ENCODE results near the gene SYNGR3. TPM values are rescaled to one million over a fixed set of nuclear protein-coding genes. Genes with fewer than 3 reads are reported as not detected.

Gene SYNGR3
- total and polyA plus RNA-seq, 2 experiments from 2014 or later: 21.8 to 27.2 TPM

- TF ChIP-seq CTCF (IDR thresholded peaks at IDR 0.05; ENCODE audit: low read depth, low read length): no peak
- DNase-seq (ENCODE audit: low read depth in 1 of 2, low spot score in 1 of 2): no peak
- no peaks in the 10 kb centered on the region for H3K9me3 ChIP-seq (ENCODE audit: low read depth)
- H3K36me3 ChIP-seq: peaks cover 39% of the 10 kb centered on the region
- H3K27ac ChIP-seq: no peak overlapping the region
- peaks cover 11% of the 10 kb centered on the region for H3K4me1 ChIP-seq (ENCODE audit: low read depth)
- no peaks in the 10 kb centered on the region for H3K27me3 ChIP-seq
- no peak overlapping the region for H3K4me3 ChIP-seq
Observed at GRCh38 chr16:2002406-2003230, 12.8 kb downstream of the SYNGR3 start.

DNA sequence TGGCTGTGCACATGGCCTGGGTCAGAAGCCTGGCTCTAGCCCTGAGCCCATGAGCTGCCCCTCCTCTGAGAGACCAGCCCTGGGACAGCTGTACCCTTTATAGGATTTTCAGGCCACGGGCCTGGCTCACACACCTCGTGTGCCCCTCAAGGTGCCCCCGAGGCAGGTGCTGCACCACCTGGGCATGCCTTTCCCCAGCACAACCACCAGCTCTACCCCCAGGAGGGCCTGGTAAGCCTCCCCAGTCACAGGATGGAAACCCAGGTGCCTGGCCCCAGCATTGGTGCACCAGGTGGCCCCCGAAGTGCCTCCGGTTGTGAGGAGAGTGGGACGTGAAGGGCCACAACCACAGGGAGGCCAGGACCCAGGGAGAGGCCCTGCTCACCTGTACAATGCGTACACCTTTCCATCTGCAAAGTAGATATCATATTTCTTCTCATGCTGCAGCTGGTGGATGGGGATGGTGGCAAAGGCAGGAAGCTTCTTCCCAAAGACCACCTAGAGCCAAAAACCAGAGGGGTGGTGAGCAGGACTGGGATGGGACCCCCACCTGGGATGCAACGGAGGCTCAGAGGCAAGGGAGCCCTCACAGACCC lies 13.6 kb downstream of the SYNGR3 start:
- DNase-seq (ENCODE audit: low read depth in 1 of 2, low spot score in 1 of 2): no peak
- H3K27me3 ChIP-seq: no peaks in the 10 kb centered on the region
- peaks cover 14% of the 10 kb centered on the region for H3K4me1 ChIP-seq (ENCODE audit: low read depth)
- no peaks in the 10 kb centered on the region for H3K9me3 ChIP-seq (ENCODE audit: low read depth)
- no peak for TF ChIP-seq CTCF (IDR thresholded peaks at IDR 0.05; ENCODE audit: low read depth, low read length)
- peaks cover 32% of the 10 kb centered on the region for H3K36me3 ChIP-seq
- no peak overlapping the region for H3K4me3 ChIP-seq
- H3K27ac ChIP-seq: no peak overlapping the region

GRCh38 chr16:2003827-2004641 lies 14.3 kb downstream of the SYNGR3 start:
- peak; percentile 88 to 97 for DNase-seq (ENCODE audit: low read depth in 1 of 2, low spot score in 1 of 2)
- Histone ChIP-seq H3K9me3 (ENCODE audit: low read depth) (no peaks in the 10 kb centered on the region), H3K4me3 (no peak overlapping the region), H3K27ac (peak overlapping the region; percentile 10), H3K36me3 (peaks cover 31% of the 10 kb centered on the region), H3K27me3 (no peaks in the 10 kb centered on the region), H3K4me1 (ENCODE audit: low read depth) (peaks cover 18% of the 10 kb centered on the region)
- peak; percentile 98 for TF ChIP-seq CTCF (IDR thresholded peaks at IDR 0.05; ENCODE audit: low read depth, low read length)

- Histone ChIP-seq H3K9me3 (ENCODE audit: low read depth) (no peaks in the 10 kb centered on the region), H3K36me3 (peaks cover 23% of the 10 kb centered on the region), H3K4me1 (ENCODE audit: low read depth) (peaks cover 18% of the 10 kb centered on the region), H3K27ac (peak overlapping the region; percentile 10), H3K27me3 (no peaks in the 10 kb centered on the region), H3K4me3 (no peak overlapping the region)
- DNase-seq (ENCODE audit: low read depth in 1 of 2, low spot score in 1 of 2): no peak
- no peak for TF ChIP-seq CTCF (IDR thresholded peaks at IDR 0.05; ENCODE audit: low read depth, low read length)
Observed at GRCh38 chr16:2004795-2005517, 15.2 kb downstream of the SYNGR3 start.

DNA sequence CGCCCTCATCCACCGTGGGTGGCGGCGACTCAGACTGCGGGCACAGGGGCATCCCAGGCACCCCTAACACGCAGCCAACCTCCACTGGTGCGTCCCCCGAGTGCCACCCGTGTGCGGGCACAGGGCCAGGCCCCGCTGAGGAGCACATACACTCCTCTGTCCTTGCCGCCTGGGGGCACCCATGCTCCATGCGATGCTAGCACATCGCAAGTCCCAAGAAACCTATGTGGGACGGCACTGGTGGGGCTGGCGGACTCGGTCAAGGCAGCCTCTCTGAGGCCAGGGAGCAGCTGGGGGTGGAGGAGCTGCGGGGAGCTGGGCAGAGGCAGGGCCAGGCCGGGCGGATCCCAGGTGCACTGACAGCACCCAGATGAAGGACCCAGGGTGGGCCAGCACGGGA lies 15.9 kb downstream of the SYNGR3 start:
- H3K36me3 ChIP-seq: peaks cover 19% of the 10 kb centered on the region
- no peak for TF ChIP-seq CTCF (IDR thresholded peaks at IDR 0.05; ENCODE audit: low read depth, low read length)
- H3K27me3 ChIP-seq: no peaks in the 10 kb centered on the region
- H3K4me1 ChIP-seq (ENCODE audit: low read depth): peaks cover 23% of the 10 kb centered on the region
- no peaks in the 10 kb centered on the region for H3K9me3 ChIP-seq (ENCODE audit: low read depth)
- no peak overlapping the region for H3K4me3 ChIP-seq
- H3K27ac ChIP-seq: no peak overlapping the region
- DNase-seq (ENCODE audit: low read depth in 1 of 2, low spot score in 1 of 2): no peak
